ENCODE data around the gene BCAS3.

DNA sequence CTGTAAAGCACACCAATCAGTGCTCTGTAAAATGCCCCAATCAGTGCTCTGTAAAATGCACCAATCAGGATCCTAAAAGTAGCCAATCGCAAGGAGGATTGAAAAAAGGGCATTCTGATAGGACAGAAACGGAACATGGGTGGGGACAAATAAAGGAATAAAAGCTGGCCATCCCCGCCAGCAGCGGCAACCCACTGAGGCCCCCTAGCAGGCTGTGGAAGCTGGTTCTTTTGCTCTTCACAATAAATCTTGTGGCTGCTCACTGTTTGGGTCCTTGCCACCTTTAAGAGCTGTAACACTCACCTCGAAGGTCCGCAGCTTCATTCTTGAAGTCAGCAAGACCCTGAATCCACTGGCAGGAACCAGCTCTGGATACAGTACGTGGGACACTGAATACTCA lies 559.6 kb downstream of the BCAS3 start:
- TF ChIP-seq POLR2A (IDR thresholded peaks at IDR 0.05; ENCODE audit: low read depth, low read length) (no peak), POLR2AphosphoS5 (IDR thresholded peaks at IDR 0.05; ENCODE audit: low read depth, low read length) (no peak), SPI1 (IDR thresholded peaks at IDR 0.05; ENCODE audit: low read depth, low read length) (no peak), POU2F2 (IDR thresholded peaks at IDR 0.05; ENCODE audit: low read depth, low read length) (no peak), TAF1 (IDR thresholded peaks at IDR 0.05; ENCODE audit: low read depth, low read length) (no peak)
